D721Med (cell line): ENCODE data around the gene C19orf85.

Experiments
- DNase-seq: peaks from one replicate; pipeline ENCODE4 v3.0.0; 2011; ENCODE audit warnings: low spot score; ENCODE audit not compliant: insufficient read length
- FAIRE-seq: peaks from 2 replicates; lab custom pipeline; 2011; peaks lifted over from hg19 to GRCh38; lab: Jason Lieb, UNC
- TF ChIP-seq, protein P1 (sequence below): IDR thresholded peaks from 2 replicates; pipeline ENCODE4 v1.5.1; 2012; ENCODE audit warnings: mild to moderate bottlenecking, control low read depth; ENCODE audit not compliant: insufficient read depth; ENCODE audit errors: missing control alignments

Gene C19orf85

GRCh38 chr19:55465460-55466240 is 1.1 kb upstream of the C19orf85 start:
- FAIRE-seq, result no peak
- DNase-seq, result no peak
- TF ChIP-seq, protein P1, sequence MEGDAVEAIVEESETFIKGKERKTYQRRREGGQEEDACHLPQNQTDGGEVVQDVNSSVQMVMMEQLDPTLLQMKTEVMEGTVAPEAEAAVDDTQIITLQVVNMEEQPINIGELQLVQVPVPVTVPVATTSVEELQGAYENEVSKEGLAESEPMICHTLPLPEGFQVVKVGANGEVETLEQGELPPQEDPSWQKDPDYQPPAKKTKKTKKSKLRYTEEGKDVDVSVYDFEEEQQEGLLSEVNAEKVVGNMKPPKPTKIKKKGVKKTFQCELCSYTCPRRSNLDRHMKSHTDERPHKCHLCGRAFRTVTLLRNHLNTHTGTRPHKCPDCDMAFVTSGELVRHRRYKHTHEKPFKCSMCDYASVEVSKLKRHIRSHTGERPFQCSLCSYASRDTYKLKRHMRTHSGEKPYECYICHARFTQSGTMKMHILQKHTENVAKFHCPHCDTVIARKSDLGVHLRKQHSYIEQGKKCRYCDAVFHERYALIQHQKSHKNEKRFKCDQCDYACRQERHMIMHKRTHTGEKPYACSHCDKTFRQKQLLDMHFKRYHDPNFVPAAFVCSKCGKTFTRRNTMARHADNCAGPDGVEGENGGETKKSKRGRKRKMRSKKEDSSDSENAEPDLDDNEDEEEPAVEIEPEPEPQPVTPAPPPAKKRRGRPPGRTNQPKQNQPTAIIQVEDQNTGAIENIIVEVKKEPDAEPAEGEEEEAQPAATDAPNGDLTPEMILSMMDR, result no peak

DNA sequence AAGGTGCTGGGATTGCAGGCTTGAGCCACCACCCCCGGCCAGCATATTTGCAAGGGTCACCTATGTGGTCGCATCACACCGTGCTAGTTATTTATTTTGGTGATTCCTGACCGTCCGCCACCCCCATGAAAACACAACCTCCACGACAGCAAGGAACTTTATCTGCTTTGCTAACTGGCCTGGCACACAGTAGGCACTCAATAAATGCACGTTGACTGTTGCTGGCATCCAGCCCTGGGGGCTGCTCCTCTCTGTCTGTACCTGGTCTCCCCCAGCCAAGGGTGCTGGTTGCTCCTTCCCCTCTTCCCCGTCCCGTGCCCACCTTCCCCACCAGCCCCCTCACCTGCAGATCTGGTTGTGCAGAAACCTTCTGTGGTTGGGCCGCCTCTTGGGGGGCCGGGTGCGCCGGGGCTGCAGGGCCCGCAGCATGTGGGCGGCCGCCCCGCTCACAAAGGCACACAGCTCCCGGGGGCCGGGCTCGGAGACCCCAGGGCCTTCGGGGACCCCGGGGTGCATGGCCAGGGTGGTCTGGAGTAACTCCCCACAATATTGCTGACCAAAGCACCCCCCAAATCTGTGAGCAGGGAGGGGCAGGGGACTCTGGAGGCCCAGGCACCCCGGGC is 401 bp downstream of the C19orf85 start:
- TF ChIP-seq, protein P1, result no peak
- DNase-seq, result no peak
- FAIRE-seq, result no peak

DNA sequence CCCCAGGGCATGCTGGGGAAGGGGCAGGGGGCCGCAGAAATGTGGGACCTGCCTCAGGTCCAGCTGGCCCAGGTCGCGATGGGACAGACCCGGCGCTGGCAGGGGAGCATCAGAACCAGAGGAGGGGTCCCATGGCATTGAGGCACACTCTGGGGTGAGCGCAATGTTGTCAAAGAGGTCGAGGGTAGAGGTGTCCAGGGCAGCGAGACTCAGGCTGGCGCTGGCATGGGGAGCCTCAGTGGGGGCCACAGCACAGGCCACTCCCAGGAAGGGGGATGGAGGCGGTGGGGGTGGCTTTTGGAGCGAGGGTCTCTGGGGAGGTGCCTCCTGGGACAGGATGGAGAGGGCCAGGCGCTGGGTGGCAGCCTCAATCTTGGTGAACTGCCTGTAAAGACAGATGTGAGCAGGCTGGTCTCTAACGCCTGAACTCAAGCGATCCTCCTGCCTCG is 944 bp downstream of the C19orf85 start:
- no peak for DNase-seq
- TF ChIP-seq, protein P1, result no peak
- FAIRE-seq, result no peak

GRCh38 chr19:55462722-55463121 is 1.8 kb downstream of the C19orf85 start:
- TF ChIP-seq, protein P1, result no peak
- no peak for FAIRE-seq
- no peak for DNase-seq

DNA sequence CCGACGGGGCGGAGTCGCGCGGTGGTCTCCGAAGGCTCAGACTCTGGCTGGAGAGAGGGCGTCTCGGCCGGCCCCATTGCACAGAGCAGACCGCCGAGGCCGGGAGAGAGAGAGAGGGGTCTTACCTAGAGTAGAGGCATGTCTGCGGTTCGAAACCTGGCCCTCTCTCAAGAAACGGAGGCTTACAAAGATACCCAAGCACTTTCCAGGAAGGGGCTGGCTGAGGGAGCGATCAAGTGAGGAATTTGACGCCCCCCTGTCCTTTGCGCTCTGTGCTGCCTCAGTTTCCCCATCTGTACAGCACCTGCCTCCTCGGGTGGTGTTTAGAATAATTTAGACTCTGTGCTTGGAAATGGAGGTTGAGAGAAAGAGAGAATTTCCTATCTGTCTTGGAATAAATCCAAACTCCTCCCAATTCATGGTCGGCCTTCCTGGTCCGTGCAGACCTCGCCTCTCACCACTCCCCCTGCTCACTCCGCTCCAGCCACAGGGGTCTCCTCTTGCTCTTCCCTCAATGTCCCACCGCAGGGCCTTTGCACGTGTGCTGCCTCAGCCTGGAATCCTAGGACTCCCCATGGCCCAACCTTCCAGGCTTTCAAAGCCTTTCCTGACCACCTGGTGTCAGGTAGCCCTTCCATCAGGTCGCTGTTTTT is 2.5 kb downstream of the C19orf85 start:
- FAIRE-seq (no peak), DNase-seq (no peak)

GRCh38 chr19:55461259-55461973 is 3.1 kb downstream of the C19orf85 start, which contains the start of gene ISOC2:
ISOC2 (minus strand) TSS chr19:55461642; CDS start chr19:55456486, 5,156 bp downstream.
- FAIRE-seq (no peak), DNase-seq (peak; percentile 91)
- TF ChIP-seq, protein P1, result no peak

More for the DNA sequence above, 2.5 kb downstream of the C19orf85 start:
- TF ChIP-seq, protein P1, result no peak
